Left ventricle myocardium inferior (tissue), 1 donor: ENCODE data around the gene SRSF4. TPM values are rescaled to one million over a fixed set of nuclear protein-coding genes. Genes with fewer than 3 reads are reported as not detected.
"Not testable (repeated sequence)": the region's sequence is repeated elsewhere in the genome, so short reads cannot be mapped to it uniquely, and the experiment has no call there.

Experiments used
- DNase-seq: peaks from one replicate; pipeline ENCODE4 v3.0.0-alpha.2; 2020
- H3K27ac ChIP-seq: fragments of 200-600 bp; replicated peaks from 2 replicates; pipeline ENCODE4 v1.8.0; 2021
- H3K27me3 ChIP-seq: fragments of 200-600 bp; 2 replicates; pipeline ENCODE4 v1.8.0; 2021; ENCODE audit warnings: low read depth
- H3K36me3 ChIP-seq: fragments of 200-600 bp; 2 replicates; pipeline ENCODE4 v1.8.0; 2021
- H3K4me1 ChIP-seq: fragments of 200-600 bp; 2 replicates; pipeline ENCODE4 v1.8.0; 2021
- H3K4me3 ChIP-seq: fragments of 200-600 bp; 2 replicates; pipeline ENCODE4 v1.8.0; 2021; ENCODE audit warnings: mild to moderate bottlenecking, moderate library complexity
- H3K9me3 ChIP-seq: fragments of 200-600 bp; replicated peaks from 2 replicates; pipeline ENCODE4 v1.8.0; 2021
- CTCF ChIP-seq: fragments of 200-600 bp; IDR thresholded peaks from 2 replicates; pipeline ENCODE4 v1.8.0; 2021; ENCODE audit warnings: antibody characterized with exemption, mild to moderate bottlenecking, borderline replicate concordance
- intact Hi-C: fragments of 100-400 bp; cut with micrococcal nuclease; formaldehyde crosslinking; loops from one replicate; pipeline ENCODE4 v1.11.0; 2022
- total RNA-seq: library from RNA; stranded (reverse); fragmentation: NEBNext Ultra II Directional; extraction: Animal tissue kit (Norgen Biotek cat#: 25700); gene quantifications from one replicate; pipeline ENCODE4 v1.2.1, GENCODE V29; 2021
- donor health status: DM: no; HTN: yes; CAD: no; lungs with severe emphysema.

The SRSF4 gene
- total RNA-seq, 1 donor from 2014 or later = 51.1 TPM

- Histone ChIP-seq H3K9me3 (no peaks in the 10 kb centered on the region), H3K36me3 (peaks cover 40% of the 10 kb centered on the region), H3K4me1 (peaks cover 7% of the 10 kb centered on the region), H3K4me3 (no peak overlapping the region), H3K27me3 (no peaks in the 10 kb centered on the region), H3K27ac (no peak overlapping the region)
- no peak for DNase-seq
- no peak for TF ChIP-seq CTCF
- intact Hi-C loops = no loop called here
These were observed 39.0 kb downstream of the SRSF4 start for GRCh38 chr1:29142714-29143113.

GRCh38 chr1:29136391-29136915 is 45.2 kb downstream of the SRSF4 start:
- Histone ChIP-seq H3K27me3 (peaks cover 14% of the 10 kb centered on the region), H3K27ac (no peak overlapping the region), H3K9me3 (no peaks in the 10 kb centered on the region), H3K4me3 (no peak overlapping the region), H3K36me3 (no peaks in the 10 kb centered on the region), H3K4me1 (peaks cover 9% of the 10 kb centered on the region)
- TF ChIP-seq CTCF = no peak
- DNase-seq = no peak
- intact Hi-C loops = no loop called here

- TF ChIP-seq CTCF = no peak
- peak overlapping the region; percentile 50 for H3K4me3 ChIP-seq
These were observed 47.0 kb downstream of the SRSF4 start for GRCh38 chr1:29134695-29135028.

GRCh38 chr1:29133861-29134694 is 47.6 kb downstream of the SRSF4 start:
- H3K4me3 ChIP-seq = peak overlapping the region; percentile 50

More at GRCh38 chr1:29134695-29135028, 47.0 kb downstream of the SRSF4 start:
- intact Hi-C loops = no loop called here
- Histone ChIP-seq H3K9me3 (no peaks in the 10 kb centered on the region), H3K27me3 (peaks cover 14% of the 10 kb centered on the region), H3K27ac (no peak overlapping the region), H3K4me1 (peaks cover 9% of the 10 kb centered on the region), H3K36me3 (no peaks in the 10 kb centered on the region)
- no peak for DNase-seq

GRCh38 chr1:29131056-29131455 is 50.6 kb downstream of the SRSF4 start:
- H3K27me3 ChIP-seq = peaks cover 14% of the 10 kb centered on the region
- H3K4me1 ChIP-seq, H3K4me3 ChIP-seq, H3K9me3 ChIP-seq, H3K27ac ChIP-seq, intact Hi-C loops, DNase-seq, H3K36me3 ChIP-seq: not testable (repeated sequence)

More at GRCh38 chr1:29133861-29134694, 47.6 kb downstream of the SRSF4 start:
- H3K27ac ChIP-seq = no peak overlapping the region
- H3K9me3 ChIP-seq = no peaks in the 10 kb centered on the region
- intact Hi-C loops = no loop called here
- no peaks in the 10 kb centered on the region for H3K36me3 ChIP-seq
- H3K27me3 ChIP-seq = peaks cover 14% of the 10 kb centered on the region
- DNase-seq = peak; percentile 20
- no peak for TF ChIP-seq CTCF
- H3K4me1 ChIP-seq = peaks cover 9% of the 10 kb centered on the region

GRCh38 chr1:29129916-29130315 is 51.8 kb downstream of the SRSF4 start:
- DNase-seq = no peak
- peaks cover 18% of the 10 kb centered on the region for H3K4me1 ChIP-seq
- intact Hi-C loops = no loop called here
- no peak overlapping the region for H3K4me3 ChIP-seq
- peaks cover 8% of the 10 kb centered on the region for H3K27me3 ChIP-seq
- no peak overlapping the region for H3K27ac ChIP-seq
- no peak for TF ChIP-seq CTCF
- no peaks in the 10 kb centered on the region for H3K36me3 ChIP-seq
- no peaks in the 10 kb centered on the region for H3K9me3 ChIP-seq
